ENCODE data around the gene ADPRH.
A peak's percentile ranks its signal among the peaks of the same experiment; 100 is the strongest.

ADPRH gene

DNA sequence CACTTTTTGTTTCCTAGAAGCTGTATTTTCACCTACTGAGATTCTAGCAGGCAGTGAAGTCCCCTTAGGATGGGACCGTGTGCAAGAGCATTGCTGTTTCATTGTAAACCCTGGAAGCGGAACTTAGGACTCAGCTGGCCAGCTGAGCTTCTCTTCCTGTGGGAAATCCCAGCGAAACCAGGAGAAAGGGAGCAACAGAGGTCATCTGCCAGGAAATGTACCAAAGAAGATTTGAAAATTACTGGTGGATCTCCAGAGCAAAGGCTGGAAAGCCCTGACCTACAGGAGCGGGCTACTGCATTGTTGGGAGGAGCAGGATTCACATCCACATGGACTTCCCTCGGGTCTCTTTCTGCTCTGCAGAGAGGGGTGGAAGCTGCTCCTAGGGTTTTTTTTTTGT lies 7.6 kb upstream of the ADPRH start:
- WGBS, 2 donors (ENCODE audit: extremely low coverage in 2 of 2, insufficient read length in 2 of 2, insufficient replicate concordance in 1 of 2), result no CpG with 5 or more reads among the region's 5 CpGs
- no peak overlapping the region for H2BK12ac ChIP-seq (ENCODE audit: low read length)
- no peak overlapping the region for H2BK5ac ChIP-seq (ENCODE audit: low read length)

DNA sequence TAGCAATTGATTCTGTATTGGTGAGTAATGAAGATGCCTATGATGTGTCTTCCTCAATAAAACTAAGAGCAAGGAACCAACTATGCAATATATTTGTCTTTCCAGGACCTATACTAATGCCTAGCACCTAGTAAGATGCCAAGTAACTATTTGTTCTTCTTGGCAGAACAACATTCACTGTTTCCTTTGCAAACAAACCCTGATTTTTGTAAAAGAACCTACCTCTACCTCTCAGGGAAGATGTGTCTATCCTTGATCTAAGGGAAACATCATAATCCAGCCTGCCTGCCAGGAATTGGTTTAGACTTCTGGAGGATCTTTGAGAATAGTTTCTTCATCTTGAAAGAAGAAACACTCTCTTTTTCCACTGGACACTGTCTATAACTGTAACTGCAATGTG lies 3.8 kb upstream of the ADPRH start:
- no peak overlapping the region for H3K23ac ChIP-seq (ENCODE audit: low read depth, low read length, poor library complexity)
- H3K27ac ChIP-seq (replicated peaks; ENCODE audit: low read length), result no peak overlapping the region
- peaks cover 0 to 32% (median 2%) of the 10 kb centered on the region in 3 experiments for H3K27me3 ChIP-seq (ENCODE audit: control insufficient read depth in 3 of 3, insufficient read depth in 3 of 3, low read depth in 1 of 3, low read length in 3 of 3)
- no peaks in the 10 kb centered on the region for H3K36me3 ChIP-seq (replicated peaks in 1 of 2; ENCODE audit: control insufficient read depth in 2 of 2, insufficient read depth in 2 of 2, low read length in 2 of 2)
- no peak overlapping the region for H3K18ac ChIP-seq (ENCODE audit: low read length)
- no peak overlapping the region for H4K91ac ChIP-seq (ENCODE audit: low read depth, low read length, poor library complexity)
- no peak overlapping the region for H2BK15ac ChIP-seq (ENCODE audit: low read length)
- no peak overlapping the region for H3K14ac ChIP-seq (ENCODE audit: low read length)
- no peaks in the 10 kb centered on the region for H3K9me3 ChIP-seq (replicated peaks in 1 of 2; ENCODE audit: control insufficient read depth in 2 of 2, insufficient read depth in 1 of 2, low read depth in 1 of 2, low read length in 2 of 2)
- DNase-seq (ENCODE audit: low spot score), result no peak
- H2AK5ac ChIP-seq (ENCODE audit: low read depth, low read length), result no peak overlapping the region
- H3K4ac ChIP-seq (ENCODE audit: low read length), result no peak overlapping the region
- no peaks in the 10 kb centered on the region for H3K79me1 ChIP-seq (ENCODE audit: low read depth, low read length)
- H3K4me2 ChIP-seq (ENCODE audit: insufficient read depth, low read length, poor library complexity, severe bottlenecking), result no peak overlapping the region
- H2BK12ac ChIP-seq (ENCODE audit: low read length), result no peak overlapping the region
- H2BK5ac ChIP-seq (ENCODE audit: low read length), result no peak overlapping the region
- no peak overlapping the region for H4K8ac ChIP-seq (ENCODE audit: low read depth, low read length)
- peaks cover 0 to 3% of the 10 kb centered on the region in 2 donors for H3K4me1 ChIP-seq (ENCODE audit: control insufficient read depth in 2 of 2, insufficient read depth in 1 of 2, low read depth in 1 of 2, low read length in 2 of 2)
- no peak overlapping the region for H3K9ac ChIP-seq (ENCODE audit: low read depth, low read length, poor library complexity)
- H2AFZ ChIP-seq (ENCODE audit: low read length), result no peak overlapping the region
- no peak overlapping the region for H3K4me3 ChIP-seq (ENCODE audit: low read length in 2 of 2)
- no peak overlapping the region for H2BK120ac ChIP-seq (ENCODE audit: low read depth, low read length)

More for the DNA sequence above, 7.6 kb upstream of the ADPRH start:
- Histone ChIP-seq H3K18ac (ENCODE audit: low read length) (no peak overlapping the region), H3K27me3 (ENCODE audit: control insufficient read depth in 3 of 3, insufficient read depth in 3 of 3, low read depth in 1 of 3, low read length in 3 of 3) (peaks cover 0 to 11% (median 0%) of the 10 kb centered on the region in 3 experiments), H3K27ac (replicated peaks; ENCODE audit: low read length) (no peak overlapping the region), H4K8ac (ENCODE audit: low read depth, low read length) (no peak overlapping the region), H3K79me1 (ENCODE audit: low read depth, low read length) (no peaks in the 10 kb centered on the region), H2AK5ac (ENCODE audit: low read depth, low read length) (no peak overlapping the region), H3K4me2 (ENCODE audit: insufficient read depth, low read length, poor library complexity, severe bottlenecking) (no peak overlapping the region), H3K14ac (ENCODE audit: low read length) (no peak overlapping the region), H2AFZ (ENCODE audit: low read length) (peak overlapping the region; percentile 1), H4K91ac (ENCODE audit: low read depth, low read length, poor library complexity) (no peak overlapping the region), H3K36me3 (replicated peaks in 1 of 2; ENCODE audit: control insufficient read depth in 2 of 2, insufficient read depth in 2 of 2, low read length in 2 of 2) (no peaks in the 10 kb centered on the region), H3K23ac (ENCODE audit: low read depth, low read length, poor library complexity) (no peak overlapping the region), H3K9me3 (replicated peaks in 1 of 2; ENCODE audit: control insufficient read depth in 2 of 2, insufficient read depth in 1 of 2, low read depth in 1 of 2, low read length in 2 of 2) (no peaks in the 10 kb centered on the region), H3K4me1 (ENCODE audit: control insufficient read depth in 2 of 2, insufficient read depth in 1 of 2, low read depth in 1 of 2, low read length in 2 of 2) (no peaks in the 10 kb centered on the region), H3K9ac (ENCODE audit: low read depth, low read length, poor library complexity) (no peak overlapping the region), H2BK120ac (ENCODE audit: low read depth, low read length) (no peak overlapping the region), H2BK15ac (ENCODE audit: low read length) (no peak overlapping the region), H3K4ac (ENCODE audit: low read length) (no peak overlapping the region), H3K4me3 (ENCODE audit: low read length in 2 of 2) (no peak overlapping the region)
- no peak for DNase-seq (ENCODE audit: low spot score)

DNA sequence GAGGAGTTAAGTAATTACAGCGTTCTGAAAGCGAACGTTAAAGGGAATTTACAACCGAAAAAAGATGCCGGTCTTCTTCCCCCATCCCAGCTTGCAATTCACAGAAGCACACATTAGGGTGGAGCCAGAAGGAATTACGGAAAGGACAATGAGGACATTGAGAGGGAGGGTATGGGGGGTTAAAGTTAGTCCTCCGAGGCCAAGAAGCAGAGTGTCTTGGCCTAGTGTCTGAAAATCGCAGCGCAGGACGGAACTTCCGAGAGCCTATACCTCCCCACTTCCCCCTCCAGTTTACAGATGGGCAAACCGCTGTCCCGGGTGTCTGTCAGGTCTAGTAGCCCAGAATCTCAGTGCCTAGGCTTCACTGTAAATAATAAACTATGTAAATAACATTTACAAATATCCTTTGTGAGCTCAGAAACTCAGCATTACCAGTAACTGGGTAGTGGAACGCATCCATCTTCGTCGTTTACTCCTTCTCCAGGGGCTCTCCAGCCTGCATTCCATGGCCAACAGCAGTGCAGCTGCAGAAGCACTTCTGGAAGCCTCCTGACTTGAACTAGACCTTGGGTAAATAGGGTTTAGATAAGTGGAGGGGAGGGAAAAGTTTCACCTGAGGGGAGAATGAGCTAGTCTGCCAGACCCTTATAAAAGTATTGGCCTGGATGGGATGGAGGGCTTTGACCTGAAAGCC lies 922 bp downstream of the ADPRH start:
- H3K36me3 ChIP-seq (replicated peaks in 1 of 2; ENCODE audit: control insufficient read depth in 2 of 2, insufficient read depth in 2 of 2, low read length in 2 of 2), result peaks cover 0 to 2% of the 10 kb centered on the region in 2 donors
- no peak overlapping the region for H4K91ac ChIP-seq (ENCODE audit: low read depth, low read length, poor library complexity)
- DNase-seq (ENCODE audit: low spot score), result no peak
- no peak overlapping the region for H2BK5ac ChIP-seq (ENCODE audit: low read length)
- peak overlapping the region; percentile 92 for H2AFZ ChIP-seq (ENCODE audit: low read length)
- H2AK5ac ChIP-seq (ENCODE audit: low read depth, low read length), result no peak overlapping the region
- no peak overlapping the region for H2BK15ac ChIP-seq (ENCODE audit: low read length)
- no peak overlapping the region for H2BK12ac ChIP-seq (ENCODE audit: low read length)
- peak overlapping the region; percentile 19 for H3K27ac ChIP-seq (replicated peaks; ENCODE audit: low read length)
- whole genome bisulfite sequencing, 2 donors (ENCODE audit: extremely low coverage in 2 of 2, insufficient read length in 2 of 2, insufficient replicate concordance in 1 of 2), result no CpG with 5 or more reads among the region's 16 CpGs
- no peak overlapping the region for H3K14ac ChIP-seq (ENCODE audit: low read length)
- peaks cover 0 to 40% (median 2%) of the 10 kb centered on the region in 3 experiments for H3K27me3 ChIP-seq (ENCODE audit: control insufficient read depth in 3 of 3, insufficient read depth in 3 of 3, low read depth in 1 of 3, low read length in 3 of 3)
- no peaks in the 10 kb centered on the region for H3K79me1 ChIP-seq (ENCODE audit: low read depth, low read length)
- H3K9ac ChIP-seq (ENCODE audit: low read depth, low read length, poor library complexity), result no peak overlapping the region
- H2BK120ac ChIP-seq (ENCODE audit: low read depth, low read length), result no peak overlapping the region
- H3K23ac ChIP-seq (ENCODE audit: low read depth, low read length, poor library complexity), result no peak overlapping the region
- peak overlapping the region; percentile 91 for H3K4me2 ChIP-seq (ENCODE audit: insufficient read depth, low read length, poor library complexity, severe bottlenecking)
- no peak overlapping the region for H4K8ac ChIP-seq (ENCODE audit: low read depth, low read length)
- H3K4me3 ChIP-seq (ENCODE audit: low read length in 2 of 2), result peak overlapping the region; percentile 31 to 80
- no peak overlapping the region for H3K4ac ChIP-seq (ENCODE audit: low read length)
- peaks cover 0 to 3% of the 10 kb centered on the region in 2 donors for H3K4me1 ChIP-seq (ENCODE audit: control insufficient read depth in 2 of 2, insufficient read depth in 1 of 2, low read depth in 1 of 2, low read length in 2 of 2)
- no peaks in the 10 kb centered on the region for H3K9me3 ChIP-seq (replicated peaks in 1 of 2; ENCODE audit: control insufficient read depth in 2 of 2, insufficient read depth in 1 of 2, low read depth in 1 of 2, low read length in 2 of 2)
- H3K18ac ChIP-seq (ENCODE audit: low read length), result peak overlapping the region; percentile 97

DNA sequence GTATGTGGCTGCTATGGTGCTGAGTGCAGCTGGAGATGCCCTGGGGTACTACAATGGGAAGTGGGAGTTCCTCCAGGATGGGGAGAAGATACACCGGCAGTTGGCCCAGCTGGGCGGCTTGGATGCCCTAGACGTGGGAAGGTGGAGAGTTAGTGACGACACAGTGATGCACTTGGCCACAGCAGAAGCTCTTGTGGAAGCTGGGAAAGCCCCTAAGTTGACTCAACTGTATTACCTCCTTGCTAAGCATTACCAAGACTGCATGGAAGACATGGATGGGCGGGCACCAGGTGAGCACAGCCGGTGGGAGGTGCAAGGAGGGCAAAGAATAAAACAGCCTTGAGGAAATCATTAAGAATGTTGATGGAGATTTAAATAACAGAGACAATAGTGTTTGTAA lies 2.9 kb downstream of the ADPRH start:
- Histone ChIP-seq H3K4me3 (ENCODE audit: low read length in 2 of 2) (no peak overlapping the region), H3K4me2 (ENCODE audit: insufficient read depth, low read length, poor library complexity, severe bottlenecking) (no peak overlapping the region), H3K27me3 (ENCODE audit: control insufficient read depth in 3 of 3, insufficient read depth in 3 of 3, low read depth in 1 of 3, low read length in 3 of 3) (peaks cover 0 to 45% (median 2%) of the 10 kb centered on the region in 3 experiments), H3K36me3 (replicated peaks in 1 of 2; ENCODE audit: control insufficient read depth in 2 of 2, insufficient read depth in 2 of 2, low read length in 2 of 2) (peaks cover 0 to 3% of the 10 kb centered on the region in 2 donors), H2AK5ac (ENCODE audit: low read depth, low read length) (no peak overlapping the region), H3K23ac (ENCODE audit: low read depth, low read length, poor library complexity) (no peak overlapping the region), H2BK5ac (ENCODE audit: low read length) (no peak overlapping the region), H4K91ac (ENCODE audit: low read depth, low read length, poor library complexity) (no peak overlapping the region), H3K4me1 (ENCODE audit: control insufficient read depth in 2 of 2, insufficient read depth in 1 of 2, low read depth in 1 of 2, low read length in 2 of 2) (peaks cover 0 to 3% of the 10 kb centered on the region in 2 donors), H3K79me1 (ENCODE audit: low read depth, low read length) (no peaks in the 10 kb centered on the region), H3K18ac (ENCODE audit: low read length) (no peak overlapping the region), H2BK12ac (ENCODE audit: low read length) (no peak overlapping the region), H3K9ac (ENCODE audit: low read depth, low read length, poor library complexity) (no peak overlapping the region), H4K8ac (ENCODE audit: low read depth, low read length) (no peak overlapping the region), H3K4ac (ENCODE audit: low read length) (no peak overlapping the region), H2AFZ (ENCODE audit: low read length) (no peak overlapping the region), H3K27ac (replicated peaks; ENCODE audit: low read length) (no peak overlapping the region), H3K9me3 (replicated peaks in 1 of 2; ENCODE audit: control insufficient read depth in 2 of 2, insufficient read depth in 1 of 2, low read depth in 1 of 2, low read length in 2 of 2) (no peaks in the 10 kb centered on the region), H2BK120ac (ENCODE audit: low read depth, low read length) (no peak overlapping the region), H2BK15ac (ENCODE audit: low read length) (no peak overlapping the region), H3K14ac (ENCODE audit: low read length) (no peak overlapping the region)
- no peak for DNase-seq (ENCODE audit: low spot score)
- no CpG with 5 or more reads among the region's 6 CpGs for WGBS, 2 donors (ENCODE audit: extremely low coverage in 2 of 2, insufficient read length in 2 of 2, insufficient replicate concordance in 1 of 2)
